Spleen (tissue), 7 donors: ENCODE measurements around the gene NT5E.

ENCODE experiments used
- POLR2A ChIP-seq, 3 donors: fragments of 450-650 bp; IDR thresholded peaks; one replicate each; pipeline ENCODE4 v1.5.1; 2017; ENCODE audit warnings: antibody characterized with exemption in 3 of 3, mild to moderate bottlenecking in 1 of 3
- POLR2AphosphoS5 ChIP-seq, 3 donors: sonication (generic); formaldehyde crosslinking; IDR thresholded peaks; one replicate each; pipeline ENCODE4 v1.5.1; 2017; ENCODE audit warnings: antibody characterized with exemption in 3 of 3
- TF ChIP-seq, protein P1 (sequence below), 11 experiments: fragments of 200-600 bp in 7 of 11; fragments of 450-650 bp in 4 of 11; sonication (generic) in 4 of 11; IDR thresholded peaks in 8 of 11; conservative IDR thresholded peaks in 3 of 11; 1 replicate in 7 of 11; 2 replicates in 4 of 11; pipeline versions ENCODE4 v1.4.0 to v1.8.0; 2016 to 2021; ENCODE audit warnings: antibody characterized with exemption in 11 of 11, inconsistent platforms in 4 of 11, mild to moderate bottlenecking in 1 of 11
- donor health status: DM: no; HTN: no; CAD: no; lungs with moderate emphysema.
- donor health status: DM: no; HTN: no; CAD: no.
- donor health status: DM: no; HTN: no; CAD: no.

DNA sequence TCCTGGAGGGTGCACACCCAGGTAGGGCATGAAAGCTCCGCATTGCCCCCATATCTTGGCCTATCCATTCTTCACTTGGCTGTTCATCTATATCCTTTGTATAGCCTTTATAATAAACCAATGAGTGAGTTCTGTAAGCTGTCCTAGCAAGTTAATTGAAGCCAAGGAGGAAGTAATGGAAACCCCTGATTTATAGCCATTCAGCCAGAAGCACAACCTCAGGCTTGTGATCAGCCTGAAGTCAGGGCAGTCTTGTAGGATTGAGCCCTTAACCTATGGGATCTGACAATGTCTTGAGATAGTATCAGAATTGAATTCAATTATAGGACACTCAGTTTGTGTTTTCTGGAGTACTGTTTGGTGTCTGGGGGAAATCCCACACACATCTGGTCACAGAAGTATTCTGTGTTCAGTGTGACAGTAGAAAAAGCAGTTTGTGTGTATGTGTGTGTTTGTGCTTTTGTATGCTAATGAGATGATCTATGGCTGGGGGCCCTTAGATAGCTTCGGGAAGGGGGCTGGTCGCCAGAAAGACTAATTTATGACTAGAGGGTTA, 5.7 kb downstream of the NT5E start:
- TF ChIP-seq, protein P1, sequence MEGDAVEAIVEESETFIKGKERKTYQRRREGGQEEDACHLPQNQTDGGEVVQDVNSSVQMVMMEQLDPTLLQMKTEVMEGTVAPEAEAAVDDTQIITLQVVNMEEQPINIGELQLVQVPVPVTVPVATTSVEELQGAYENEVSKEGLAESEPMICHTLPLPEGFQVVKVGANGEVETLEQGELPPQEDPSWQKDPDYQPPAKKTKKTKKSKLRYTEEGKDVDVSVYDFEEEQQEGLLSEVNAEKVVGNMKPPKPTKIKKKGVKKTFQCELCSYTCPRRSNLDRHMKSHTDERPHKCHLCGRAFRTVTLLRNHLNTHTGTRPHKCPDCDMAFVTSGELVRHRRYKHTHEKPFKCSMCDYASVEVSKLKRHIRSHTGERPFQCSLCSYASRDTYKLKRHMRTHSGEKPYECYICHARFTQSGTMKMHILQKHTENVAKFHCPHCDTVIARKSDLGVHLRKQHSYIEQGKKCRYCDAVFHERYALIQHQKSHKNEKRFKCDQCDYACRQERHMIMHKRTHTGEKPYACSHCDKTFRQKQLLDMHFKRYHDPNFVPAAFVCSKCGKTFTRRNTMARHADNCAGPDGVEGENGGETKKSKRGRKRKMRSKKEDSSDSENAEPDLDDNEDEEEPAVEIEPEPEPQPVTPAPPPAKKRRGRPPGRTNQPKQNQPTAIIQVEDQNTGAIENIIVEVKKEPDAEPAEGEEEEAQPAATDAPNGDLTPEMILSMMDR (IDR thresholded peaks at IDR 0.05 in 8 of 11, conservative IDR thresholded peaks at IDR 0.05 in 3 of 11): no peak
- TF ChIP-seq POLR2AphosphoS5 (IDR thresholded peaks at IDR 0.05) (no peak), POLR2A (IDR thresholded peaks at IDR 0.05) (no peak)
